Left ventricle myocardium superior (tissue), 1 donor: ENCODE results near the gene POU3F2. TPM values are rescaled to one million over a fixed set of nuclear protein-coding genes. Genes with fewer than 3 reads are reported as not detected.

Experiments
- ATAC-seq: fragments of 200-7000 bp; cut with Tn5 transposase; one replicate; pipeline ENCODE4 v1.9.1; 2020; ENCODE audit warnings: mild to moderate bottlenecking, moderate library complexity
- DNase-seq: peaks from one replicate; pipeline ENCODE4 v3.0.0-alpha.2; 2020
- intact Hi-C: fragments of 100-400 bp; cut with micrococcal nuclease; formaldehyde crosslinking; loops from one replicate; pipeline ENCODE4 v1.11.0; 2022
- total RNA-seq: library from RNA; stranded (reverse); fragmentation: NEBNext Ultra II Directional; extraction: Animal tissue kit (Norgen Biotek cat#: 25700); gene quantifications from one replicate; pipeline ENCODE4 v1.2.1, GENCODE V29; 2021
- donor health status: DM: no; HTN: yes; CAD: no; lungs with severe emphysema.

Gene POU3F2
- total RNA-seq, 1 donor from 2014 or later: not detected

DNA sequence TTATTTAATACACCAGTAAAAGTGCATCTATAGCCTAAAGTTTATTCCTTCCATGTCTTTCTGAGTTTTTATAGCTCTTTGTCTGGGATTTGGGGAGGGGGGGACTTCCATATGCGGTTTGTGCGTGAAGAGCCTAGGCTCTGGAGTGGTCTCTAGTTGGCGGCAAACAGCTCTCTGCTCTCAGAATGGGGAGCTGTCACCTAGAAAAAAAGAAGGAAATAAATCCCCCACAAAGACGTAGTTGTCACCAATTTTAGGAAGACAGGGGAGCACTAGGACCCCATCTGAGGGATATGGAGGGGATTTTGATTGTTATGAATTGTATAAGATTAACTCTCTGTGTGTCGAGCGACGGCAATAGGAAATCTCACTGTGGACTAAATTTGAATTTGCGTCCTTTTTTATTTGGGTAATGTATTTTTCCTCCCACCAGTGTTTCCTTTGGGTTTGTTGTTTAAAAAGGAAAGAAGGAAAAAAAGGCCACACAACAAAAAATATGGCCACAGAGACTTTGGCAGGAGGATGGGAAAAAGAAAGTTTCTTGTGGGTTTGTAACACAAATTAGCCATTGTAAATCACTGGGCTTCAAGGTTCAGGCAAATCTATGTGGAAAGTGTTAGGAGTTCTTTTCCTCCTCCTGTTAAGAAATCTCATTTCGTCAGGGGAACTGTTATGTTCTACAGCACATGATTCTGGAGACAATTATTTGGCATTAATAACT lies 7.4 kb downstream of the POU3F2 start:
- ATAC-seq: no peak
- intact Hi-C loops: no loop called here

DNA sequence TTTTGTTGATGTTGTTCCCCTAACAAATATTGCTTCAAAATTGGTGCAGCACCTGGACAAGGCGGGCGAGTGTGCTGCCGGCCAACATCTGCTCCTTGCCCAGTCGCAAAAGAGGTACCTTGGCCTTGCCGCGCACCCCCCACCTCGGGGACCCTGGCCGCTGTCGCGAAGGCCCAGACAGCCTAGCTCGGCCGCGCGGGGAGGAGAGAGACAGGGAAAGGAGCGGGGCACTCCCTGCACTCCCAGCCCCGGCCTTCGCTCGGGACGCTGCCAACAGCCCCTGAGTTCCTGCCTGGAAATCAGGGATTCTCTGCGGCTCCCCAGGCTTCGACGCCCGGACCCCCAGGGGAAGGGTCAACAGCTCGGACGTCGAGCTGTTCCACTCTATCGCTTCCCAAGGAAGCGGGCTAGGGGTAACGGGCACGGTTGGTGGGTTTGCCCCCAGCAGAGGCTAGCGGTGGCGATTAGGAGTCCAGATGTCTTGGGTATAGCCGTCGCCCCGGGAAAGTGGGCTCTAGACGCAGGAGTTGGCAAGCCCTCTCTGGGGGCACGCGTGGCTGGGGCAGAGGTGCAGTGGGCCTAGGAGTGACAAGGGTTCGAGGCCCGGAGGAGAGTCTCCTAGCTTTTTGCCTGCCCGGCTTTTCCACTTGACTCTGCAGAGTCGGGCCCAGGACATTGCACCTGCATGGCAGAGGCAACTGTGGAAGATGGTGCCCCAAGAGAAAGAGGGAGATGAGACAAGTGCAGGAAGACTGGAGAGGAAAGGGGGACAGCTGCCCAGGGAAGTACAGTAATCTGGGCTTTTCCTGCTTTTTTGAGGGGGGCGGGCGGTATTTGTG lies 8.2 kb downstream of the POU3F2 start:
- ATAC-seq (no peak), DNase-seq (no peak)
- intact Hi-C loops: no loop called here

More for the DNA sequence above, 7.4 kb downstream of the POU3F2 start:
- no peak for DNase-seq

DNA sequence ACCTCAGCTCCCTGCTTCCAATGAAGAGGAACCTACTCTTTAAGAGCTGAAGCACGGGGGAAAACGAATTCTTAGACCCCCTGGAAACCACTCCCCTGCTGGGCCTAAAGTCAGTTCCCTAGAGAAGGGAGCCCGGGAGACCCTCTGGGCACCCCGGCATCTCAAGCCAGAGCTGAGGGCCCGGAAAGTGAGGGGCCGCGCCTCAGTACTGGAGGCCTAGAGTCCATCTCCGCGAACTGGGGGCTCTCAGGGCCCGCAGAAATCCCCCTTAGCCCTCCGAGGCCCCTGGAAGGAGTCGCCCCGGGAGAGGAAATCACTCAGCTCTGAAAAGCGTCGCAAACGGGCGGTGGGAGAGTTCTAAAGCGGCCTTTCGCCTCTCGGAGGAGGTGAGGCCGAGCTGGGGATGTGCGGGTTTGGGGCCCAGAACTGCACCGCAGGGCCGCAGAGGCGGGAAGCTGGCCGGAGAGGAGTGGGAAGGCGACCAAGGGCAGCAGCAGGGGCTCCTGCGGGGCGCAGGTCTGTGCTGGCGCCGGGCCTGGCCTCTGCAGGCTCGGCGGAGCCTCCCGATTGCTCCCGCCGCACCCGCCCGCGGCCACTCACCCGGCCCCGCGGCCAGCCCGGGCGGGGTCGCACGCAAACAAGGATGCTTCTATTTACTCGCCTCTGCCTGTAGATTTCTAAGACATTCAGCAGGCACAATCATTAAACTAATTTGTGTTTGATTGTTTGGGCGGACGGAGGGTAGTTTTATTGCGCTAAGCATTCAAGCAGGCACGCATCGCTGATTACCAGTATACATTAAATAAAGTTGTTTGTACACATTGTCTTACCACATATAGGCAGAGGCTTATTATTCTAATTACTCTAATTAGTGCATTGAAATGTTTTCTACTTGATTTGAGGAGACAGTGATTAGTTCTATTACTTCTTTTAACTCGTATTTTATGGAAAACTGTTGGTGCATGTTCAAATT lies 9.2 kb downstream of the POU3F2 start:
- DNase-seq: no peak
- intact Hi-C loops: no loop called here
- ATAC-seq: no peak

DNA sequence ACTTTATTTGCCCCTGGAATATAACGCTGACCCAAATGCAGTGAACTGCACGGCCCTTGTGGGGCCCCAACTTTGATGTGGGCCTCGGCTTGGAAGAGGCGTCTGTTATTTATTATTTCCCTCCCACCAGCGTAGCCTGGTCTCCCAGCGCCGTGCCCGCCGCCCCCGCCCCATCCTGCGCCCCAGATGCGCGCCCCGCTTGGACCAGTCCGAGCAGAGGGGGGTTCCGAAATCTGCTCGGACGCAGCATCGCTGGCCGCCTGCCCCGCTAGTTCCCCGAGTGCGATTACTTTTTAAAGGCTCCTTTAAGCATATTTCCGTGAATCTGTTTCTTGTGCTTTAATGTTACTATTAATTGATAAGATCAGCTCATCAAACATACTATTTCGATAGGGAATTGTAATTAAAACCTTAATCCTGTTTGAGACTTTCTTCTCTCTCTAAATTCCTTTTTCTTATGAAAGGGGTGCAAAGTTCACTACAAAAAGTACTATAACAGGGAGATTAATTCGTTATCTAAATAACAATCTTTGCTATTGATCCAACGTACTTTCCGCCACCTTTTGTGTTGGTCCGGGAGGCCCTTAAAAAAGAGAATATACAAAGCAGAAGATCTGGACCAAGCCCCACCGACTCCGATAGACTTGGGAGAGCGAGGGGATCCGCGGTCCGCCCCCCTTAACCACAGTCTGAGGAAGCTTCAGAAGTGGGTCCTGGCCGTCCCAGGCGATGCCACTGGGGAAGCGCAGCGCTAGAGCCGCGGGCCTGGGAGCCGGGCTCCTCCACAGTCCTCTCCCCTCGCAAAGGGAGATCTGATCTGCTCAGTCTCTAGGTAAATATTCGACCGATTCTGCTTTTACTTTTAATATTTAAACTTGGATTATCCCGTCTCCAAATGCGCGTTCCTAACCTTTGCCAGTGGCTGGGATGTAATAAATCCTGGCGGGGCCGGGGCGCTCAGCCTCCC lies 10.2 kb downstream of the POU3F2 start:
- DNase-seq: no peak
- intact Hi-C loops: no loop called here
- no peak for ATAC-seq

DNA sequence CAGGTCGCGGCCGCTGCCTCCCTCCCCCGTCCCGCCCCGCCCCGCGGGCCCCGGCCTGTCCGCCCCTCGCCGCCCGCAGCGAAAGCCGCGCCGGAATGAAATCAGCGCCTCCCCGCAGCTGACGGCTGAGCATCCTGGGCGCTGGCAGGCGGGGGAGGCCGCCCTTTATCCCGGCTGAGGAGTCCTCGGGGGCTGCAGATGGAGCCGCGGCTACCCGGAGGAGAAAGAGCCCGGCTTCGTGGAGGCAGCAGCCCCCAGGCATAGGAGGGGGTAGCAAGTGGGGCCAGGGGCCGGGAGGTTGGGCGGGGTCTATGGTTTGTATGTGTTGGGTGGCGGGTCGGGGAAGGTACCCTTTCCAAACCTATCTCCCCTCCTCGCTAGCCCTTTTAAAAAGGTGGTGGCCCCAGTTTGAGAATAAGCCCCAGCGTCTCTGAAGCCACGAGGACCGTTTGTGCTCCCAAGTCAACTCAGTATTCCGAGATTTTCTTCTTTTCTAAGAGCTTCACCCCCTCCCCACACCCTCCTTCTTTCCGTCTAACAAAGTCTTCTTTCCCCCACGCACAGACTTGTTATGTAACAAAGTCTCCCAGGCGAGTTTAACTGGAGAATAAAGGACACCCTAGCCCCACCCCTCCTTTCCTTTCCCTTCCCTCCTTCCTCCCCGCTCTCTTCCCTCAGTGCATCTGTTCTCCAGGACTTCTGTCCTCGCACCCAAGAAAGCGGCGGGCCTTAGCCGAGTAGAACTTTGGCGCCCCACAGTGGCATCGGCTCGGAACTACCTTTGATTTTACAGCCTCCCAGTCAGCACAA lies 11.0 kb downstream of the POU3F2 start:
- ATAC-seq (peak; percentile 75), DNase-seq (peak; percentile 76)
- intact Hi-C loops: no loop called here

DNA sequence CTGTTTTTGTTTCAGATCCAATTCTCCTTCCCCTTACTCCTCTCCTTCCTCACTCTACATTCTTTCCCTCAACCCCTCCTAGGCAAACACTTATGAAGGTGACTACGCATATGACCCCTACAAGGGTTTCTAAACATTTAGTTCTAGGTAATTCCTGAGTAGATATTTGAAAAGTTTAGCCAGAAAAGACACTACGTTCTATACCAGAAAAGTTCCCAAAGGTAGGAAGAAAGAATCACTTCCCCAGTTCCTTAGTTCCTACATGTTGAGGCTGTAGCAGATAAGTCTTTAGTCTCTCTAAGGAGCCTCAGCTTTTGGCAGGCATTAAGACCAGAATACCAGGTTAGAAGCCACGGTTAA lies 11.6 kb downstream of the POU3F2 start:
- DNase-seq: no peak
- ATAC-seq: no peak
- intact Hi-C loops: no loop called here

DNA sequence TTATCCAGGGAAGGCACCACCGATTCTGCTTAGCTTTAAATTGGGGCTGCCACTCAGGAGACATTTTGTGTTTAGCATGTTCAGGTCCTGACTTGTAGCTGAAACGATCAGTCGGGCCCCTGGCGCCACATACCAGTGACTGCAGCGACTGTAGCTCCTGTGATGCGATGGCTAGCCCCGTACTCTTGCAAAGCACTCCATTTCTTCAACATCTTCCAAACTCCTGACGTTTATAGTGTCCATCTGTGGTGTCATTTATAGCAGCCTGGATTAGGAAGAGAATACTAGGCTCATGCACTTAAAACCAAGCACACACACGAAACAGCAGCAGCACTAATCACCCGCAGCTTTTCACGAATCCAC lies 13.0 kb downstream of the POU3F2 start:
- ATAC-seq (no peak), DNase-seq (no peak)
- intact Hi-C loops: no loop called here

DNA sequence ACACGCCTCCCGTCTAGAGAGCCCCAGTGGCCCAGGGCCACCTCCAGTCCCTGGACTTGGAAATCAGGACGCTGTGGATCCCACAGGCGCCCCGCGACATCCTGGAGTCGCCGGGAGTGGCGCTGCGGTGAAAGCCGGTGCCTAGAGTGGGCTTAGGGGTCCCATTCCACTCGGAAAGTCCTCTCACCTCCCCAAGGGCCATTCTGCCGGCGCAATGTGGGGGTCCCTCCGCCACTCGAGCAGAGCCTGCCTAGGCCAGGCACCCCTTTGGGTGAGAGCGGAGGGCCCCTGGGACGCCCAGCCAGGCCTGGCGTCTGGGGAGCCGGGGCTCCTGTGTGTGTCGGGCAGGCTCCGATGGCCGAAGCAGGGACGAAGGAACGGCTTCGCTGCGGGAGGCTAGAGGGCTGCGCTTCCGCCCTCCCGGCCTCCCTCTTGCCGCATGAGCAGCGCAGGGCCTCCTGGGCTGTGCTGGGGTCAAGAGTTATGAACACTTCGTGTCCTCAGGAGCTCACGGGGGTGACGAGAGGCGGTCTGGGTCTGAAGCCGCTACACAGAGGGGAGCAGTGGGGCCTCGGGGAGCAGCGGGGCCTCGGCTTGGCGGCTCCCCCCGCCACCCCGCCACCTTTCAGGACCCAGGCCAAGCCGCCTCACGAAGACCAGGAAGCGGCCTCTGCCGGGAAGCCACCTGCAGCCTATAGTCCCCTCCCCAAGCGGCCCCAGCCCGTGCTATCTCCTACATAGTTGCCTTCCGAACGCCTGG lies 13.6 kb downstream of the POU3F2 start:
- intact Hi-C loops: no loop called here

DNA sequence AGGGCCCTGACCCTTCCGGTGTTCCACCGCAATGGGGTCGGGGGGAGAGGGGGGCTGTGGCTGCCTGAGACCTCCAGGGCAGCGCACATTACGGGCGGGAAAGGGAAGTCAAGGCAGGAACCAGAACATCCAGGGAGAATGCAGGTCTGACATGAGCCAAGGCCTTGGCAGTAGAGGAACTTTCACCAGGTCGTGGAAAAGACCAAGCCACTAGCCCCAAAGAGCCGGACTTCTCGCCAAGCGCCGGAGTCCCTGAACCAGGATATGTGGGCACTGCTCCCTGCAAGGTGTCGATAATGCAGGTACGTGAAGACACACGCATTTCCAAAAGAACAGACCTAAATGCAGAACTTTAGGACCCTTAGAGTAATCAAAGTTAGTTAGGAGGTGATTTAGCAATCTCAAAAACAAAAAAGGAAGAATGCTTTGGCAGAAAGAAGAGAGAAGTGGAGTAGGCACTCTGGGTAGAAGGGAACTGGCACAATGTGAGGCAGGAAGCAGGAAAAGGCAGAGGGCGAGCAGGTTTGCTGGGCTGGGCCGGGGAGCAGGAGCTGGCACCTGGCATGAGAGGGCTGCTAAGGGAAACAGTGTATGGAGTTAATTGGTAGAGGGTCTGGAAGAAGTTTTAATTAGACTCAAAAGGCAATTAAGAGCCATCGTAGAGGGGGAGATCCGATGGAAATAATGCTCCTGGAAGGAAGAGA lies 14.3 kb downstream of the POU3F2 start:
- intact Hi-C loops: no loop called here
- DNase-seq (no peak), ATAC-seq (no peak)

More for the DNA sequence above, 13.6 kb downstream of the POU3F2 start:
- DNase-seq: peak; percentile 33
- ATAC-seq: peak; percentile 63

DNA sequence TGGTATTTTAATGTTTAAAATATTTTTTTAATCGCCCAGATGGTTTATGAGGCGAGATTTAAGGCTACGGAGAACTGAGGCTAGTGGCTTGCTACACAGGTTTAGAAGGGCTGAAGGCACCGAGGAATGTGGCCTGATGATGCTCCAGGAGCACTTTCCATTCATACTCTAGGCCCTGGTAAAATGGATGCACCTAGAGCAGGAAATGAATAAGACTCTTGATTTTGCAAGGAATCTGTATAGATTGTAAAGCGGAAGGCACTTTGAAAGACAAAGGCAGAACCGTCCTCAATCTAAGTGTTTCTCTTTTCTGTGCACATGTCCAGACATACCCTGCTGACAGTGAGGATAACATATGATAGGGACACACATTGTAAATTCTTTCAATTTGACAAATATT lies 30.1 kb downstream of the POU3F2 start:
- DNase-seq (no peak), ATAC-seq (no peak)
- intact Hi-C loops: no loop called here

DNA sequence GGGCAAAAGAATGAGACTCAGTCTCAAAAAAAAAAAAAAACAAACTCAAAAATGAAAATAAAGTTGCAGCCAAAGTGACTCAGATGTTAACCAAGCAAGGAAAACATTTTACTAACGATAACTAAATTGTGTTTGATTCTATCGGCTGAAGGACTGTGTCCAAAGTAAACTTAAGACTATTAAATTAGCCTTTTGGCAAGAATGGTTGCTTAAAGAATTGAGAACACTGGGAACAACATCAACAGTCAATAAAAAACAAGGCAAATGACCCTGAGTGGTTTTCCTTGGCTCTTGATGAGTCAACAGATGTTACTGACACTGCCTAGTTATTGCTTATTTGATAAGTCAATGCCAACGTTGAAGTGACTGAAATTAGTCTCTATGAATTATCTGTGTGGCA lies 36.7 kb downstream of the POU3F2 start:
- intact Hi-C loops: no loop called here
- ATAC-seq (no peak), DNase-seq (no peak)

DNA sequence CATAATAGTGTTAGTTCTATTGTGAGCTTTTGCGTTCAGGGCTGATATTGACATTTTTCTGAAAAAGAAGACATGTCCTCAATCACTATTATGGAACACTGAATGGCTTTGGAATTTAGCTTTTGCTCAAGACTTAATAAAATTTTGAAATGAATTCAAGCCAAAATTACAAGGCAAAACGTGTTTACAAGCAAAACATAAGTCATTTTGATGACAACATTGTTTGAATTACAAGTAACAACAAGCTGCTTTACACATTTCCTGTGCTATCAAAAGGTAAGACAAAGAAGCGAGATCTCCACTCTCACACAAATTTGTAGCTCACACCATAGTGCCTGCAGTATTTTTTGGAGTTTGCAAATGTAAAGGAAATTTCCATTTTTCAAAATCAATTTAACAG lies 37.4 kb downstream of the POU3F2 start:
- no peak for ATAC-seq
- intact Hi-C loops: no loop called here
- DNase-seq: no peak

DNA sequence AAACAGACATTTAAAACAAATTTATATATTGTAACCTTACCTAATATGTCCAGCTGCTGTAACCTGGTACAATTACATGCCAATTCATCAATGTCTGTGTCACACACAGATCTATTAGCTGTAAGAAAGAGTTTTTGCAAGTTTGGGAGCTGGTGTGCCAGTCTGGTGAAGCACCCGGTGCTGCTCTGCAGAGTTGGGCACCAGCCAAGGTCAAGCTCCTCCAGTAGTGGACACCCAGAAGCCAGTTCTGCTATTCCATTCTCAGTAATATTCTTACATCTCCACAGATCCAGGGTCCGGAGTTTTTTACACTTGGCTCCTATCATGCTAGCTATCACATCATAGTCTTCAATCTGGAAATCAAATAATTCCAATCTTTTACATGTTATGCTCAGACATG lies 41.0 kb downstream of the POU3F2 start:
- intact Hi-C loops: no loop called here
- no peak for ATAC-seq
- peak; percentile 34 for DNase-seq

DNA sequence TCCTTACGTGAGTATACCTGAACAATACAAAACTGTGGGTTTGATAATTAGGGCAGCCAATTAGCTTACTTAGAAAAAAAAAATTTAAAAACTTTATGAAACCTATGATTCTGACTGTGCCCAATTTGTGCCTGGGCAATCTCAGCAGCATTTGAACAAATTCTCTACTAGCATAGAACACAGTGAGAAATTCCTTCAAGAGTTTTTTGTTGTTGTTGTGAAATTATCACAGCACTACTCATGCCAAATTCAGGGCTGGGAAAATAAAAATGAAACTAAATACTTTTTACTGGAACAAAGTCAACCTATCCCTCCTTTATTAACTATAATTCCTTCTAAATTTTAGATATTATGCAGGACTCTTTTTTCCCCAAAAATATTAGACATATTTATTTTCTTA lies 42.9 kb downstream of the POU3F2 start:
- no peak for ATAC-seq
- intact Hi-C loops: no loop called here
- DNase-seq: no peak

DNA sequence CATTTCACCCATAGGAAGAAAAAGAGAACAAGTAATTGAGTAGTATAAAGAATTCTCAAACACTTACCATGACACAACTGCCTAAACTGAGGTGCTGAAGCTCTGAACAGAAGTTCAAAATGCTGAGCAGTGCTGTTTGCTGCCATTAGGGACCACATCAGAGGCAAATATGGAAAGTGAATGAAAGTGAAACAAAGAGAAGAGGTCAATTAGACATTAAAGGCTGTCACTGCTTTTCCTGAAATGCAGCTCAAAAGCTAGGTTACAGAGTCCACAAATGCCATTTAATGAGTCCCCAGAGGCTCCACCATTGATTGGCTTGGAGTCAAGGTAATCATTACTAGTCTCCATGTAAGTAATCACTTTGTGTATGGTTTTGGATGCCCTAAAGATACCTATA lies 46.1 kb downstream of the POU3F2 start:
- ATAC-seq: no peak
- intact Hi-C loops: no loop called here
- no peak for DNase-seq

DNA sequence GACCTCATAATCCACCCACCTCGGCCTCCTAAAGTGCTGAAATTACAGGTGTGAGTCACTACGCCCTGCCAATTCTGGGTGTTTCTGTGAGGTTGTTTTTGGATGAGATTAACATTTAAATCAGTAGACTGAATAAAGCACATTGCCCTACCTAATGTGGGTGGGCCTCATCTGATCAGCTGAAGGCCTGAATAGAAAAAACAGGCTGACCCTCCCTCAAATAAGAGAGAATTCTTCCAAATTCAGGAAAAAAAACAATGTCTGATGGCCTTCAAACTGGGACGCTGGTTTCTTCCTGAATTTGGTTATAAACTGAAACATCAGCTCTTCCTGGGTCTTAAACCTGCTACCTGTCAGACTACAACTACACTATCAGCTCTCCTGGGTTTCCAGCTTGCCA lies 51.0 kb downstream of the POU3F2 start:
- DNase-seq: no peak
- no peak for ATAC-seq
- intact Hi-C loops: no loop called here

DNA sequence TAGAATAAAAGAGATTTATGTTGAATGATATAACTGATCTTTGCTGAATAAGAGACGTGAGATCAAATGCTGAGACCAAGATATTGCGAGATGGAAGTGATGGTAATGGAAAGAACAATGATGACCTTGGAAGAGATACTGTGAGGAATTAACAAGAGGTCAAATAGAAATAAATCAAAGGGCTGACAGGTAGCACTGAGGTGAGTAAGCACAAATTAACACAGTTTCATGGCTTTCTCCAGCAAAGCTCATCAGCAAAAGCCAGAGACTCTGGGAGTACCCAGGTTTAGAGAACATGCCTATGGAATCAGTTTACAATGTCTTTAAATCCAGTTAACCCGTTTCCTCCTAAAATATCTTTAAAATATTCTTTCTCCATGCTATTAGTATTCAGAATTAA lies 53.3 kb downstream of the POU3F2 start:
- no peak for DNase-seq
- ATAC-seq: no peak
- intact Hi-C loops: no loop called here
